K562 (cell line): ENCODE measurements around the gene LARP4B. TPM values are rescaled to one million over a fixed set of nuclear protein-coding genes. Genes with fewer than 3 reads are reported as not detected.

Experiments
- ATAC-seq: fragments of 200-7000 bp; cut with Tn5 transposase; 3 replicates; pipeline ENCODE4 v1.9.1; 2020; ENCODE audit warnings: moderate library complexity
- BruUV-seq: library from RNA; stranded (reverse); fragments of 400-500 nt; replicated peaks from 2 replicates; lab custom pipeline; 2021; lab: Mats Ljungman, UMichigan
- CTCF ChIA-PET: fragments of 300-600 bp; formaldehyde crosslinking; extraction: SDS; loops from one replicate; lab custom pipeline; 2021; ENCODE audit warnings: low intra/inter-chr PET ratio; lab: Yijun Ruan, JAX
- POLR2A ChIA-PET: fragments of 300-600, 350-650 bp; sonication (Branson Sonifier 250); formaldehyde crosslinking; extraction: SDS; loops from one replicate; lab custom pipeline; 2021; ENCODE audit warnings: antibody characterized with exemption, inconsistent platforms; lab: Yijun Ruan, JAX
- DNase-seq, 4 experiments: peaks; one replicate each; pipeline versions ENCODE4 v3.0.0 to v3.0.0-alpha.2; 2011 to 2018; ENCODE audit warnings: low spot score in 3 of 4, mixed read lengths in 3 of 4; ENCODE audit errors: extremely low read depth in 1 of 4
- FAIRE-seq: peaks from 2 replicates; lab custom pipeline; 2011; peaks lifted over from hg19 to GRCh38; lab: Jason Lieb, UNC
- H2AFZ ChIP-seq: 2 replicates; pipeline ENCODE4 v1.6.0; 2011; ENCODE audit warnings: low read depth, low read length, control low read depth, inconsistent platforms
- H3K27ac ChIP-seq: fragments of 200-600 bp; 3 replicates; pipeline ENCODE4 v1.8.0; 2011; ENCODE audit warnings: low read depth, mild to moderate bottlenecking, control low read depth, inconsistent platforms, low read length, moderate library complexity, mixed read lengths; ENCODE audit errors: extremely low read depth
- H3K27me3 ChIP-seq, 2 experiments: fragments of 300-600 bp in 1 of 2; 2 replicates in 1 of 2; 3 replicates in 1 of 2; pipeline versions ENCODE4 v1.6.0 to v1.8.0; 2011; ENCODE audit warnings: inconsistent platforms in 2 of 2, low read length in 2 of 2, mild to moderate bottlenecking in 1 of 2, mixed read lengths in 1 of 2, moderate library complexity in 1 of 2; ENCODE audit not compliant: control insufficient read depth in 2 of 2, insufficient read depth in 2 of 2
- H3K36me3 ChIP-seq: fragments of 300-600 bp; 3 replicates; pipeline ENCODE4 v1.8.0; 2011; ENCODE audit warnings: mild to moderate bottlenecking, low read length, inconsistent platforms; ENCODE audit not compliant: control insufficient read depth, insufficient read depth
- H3K4me1 ChIP-seq, 2 experiments: fragments of 200-600 bp in 1 of 2; replicated peaks in 1 of 2; 2 replicates in 1 of 2; 3 replicates in 1 of 2; pipeline versions ENCODE4 v1.5.1 to v1.8.0; 2011; ENCODE audit warnings: inconsistent platforms in 2 of 2, low read length in 2 of 2, mild to moderate bottlenecking in 1 of 2, mixed read lengths in 1 of 2, moderate library complexity in 1 of 2; ENCODE audit not compliant: control insufficient read depth in 2 of 2, insufficient read depth in 2 of 2
- H3K4me2 ChIP-seq: 2 replicates; pipeline ENCODE4 v1.6.1; 2011; ENCODE audit warnings: low read length, control low read depth, inconsistent platforms, mixed read lengths; ENCODE audit not compliant: insufficient read depth
- H3K4me3 ChIP-seq: fragments of 200-600 bp; sonication (generic), shearing (Covaris generic); 2 replicates; pipeline ENCODE4 v1.5.1; 2016; ENCODE audit warnings: control low read depth, inconsistent platforms
- H3K79me2 ChIP-seq: fragments of 200-600 bp; 3 replicates; pipeline ENCODE4 v1.8.0; 2011; ENCODE audit warnings: low read length, inconsistent platforms; ENCODE audit not compliant: control insufficient read depth, insufficient read depth
- H3K9ac ChIP-seq, 2 experiments: 2 replicates each; pipeline versions ENCODE4 v1.6.0 to v1.6.1; 2011; ENCODE audit warnings: low read depth in 2 of 2, low read length in 2 of 2, control low read depth in 1 of 2, inconsistent platforms in 1 of 2, mild to moderate bottlenecking in 1 of 2, mixed read lengths in 1 of 2; ENCODE audit not compliant: insufficient read depth in 1 of 2
- H3K9me1 ChIP-seq: one replicate; pipeline ENCODE4 v1.6.0; 2011; ENCODE audit warnings: inconsistent platforms, mild to moderate bottlenecking, low read length, moderate library complexity; ENCODE audit not compliant: control insufficient read depth, insufficient read depth
- H3K9me3 ChIP-seq: replicated peaks from 2 replicates; pipeline ENCODE4 v1.5.1; 2011; ENCODE audit warnings: low read depth, low read length, inconsistent platforms; ENCODE audit not compliant: control insufficient read depth, insufficient read depth
- H4K20me1 ChIP-seq: replicated peaks from 2 replicates; pipeline ENCODE4 v1.6.1; 2011; ENCODE audit warnings: low read length, inconsistent platforms, mixed read lengths; ENCODE audit not compliant: control insufficient read depth, insufficient read depth
- DNMT1 ChIP-seq: fragments of 450-650 bp; IDR thresholded peaks from 2 replicates; pipeline ENCODE4 v1.6.1; 2016; ENCODE audit warnings: antibody characterized with exemption, mild to moderate bottlenecking
- FIP1L1 ChIP-seq: fragments of 200-400 bp; formaldehyde crosslinking; IDR thresholded peaks from 2 replicates; pipeline ENCODE4 v1.6.1; 2018; ENCODE audit warnings: mild to moderate bottlenecking, low read depth, low read length; ENCODE audit not compliant: poor library complexity, severe bottlenecking
- MAFG ChIP-seq: fragments of 450-650 bp; conservative IDR thresholded peaks from 2 replicates; pipeline ENCODE4 v1.6.1; 2016; ENCODE audit warnings: missing genetic modification characterization, missing compliant biosample characterization
- MIER1 ChIP-seq: fragments of 450-650 bp; IDR thresholded peaks from 2 replicates; pipeline ENCODE4 v1.6.1; 2016; ENCODE audit warnings: antibody characterized with exemption, mild to moderate bottlenecking, low read depth
- NFATC3 ChIP-seq: fragments of 450-650 bp; IDR thresholded peaks from 2 replicates; pipeline ENCODE4 v1.6.1; 2017; ENCODE audit warnings: mild to moderate bottlenecking
- TAF7 ChIP-seq: fragments of 450-650 bp; IDR thresholded peaks from 2 replicates; pipeline ENCODE4 v1.6.1; 2016; ENCODE audit warnings: missing genetic modification characterization, missing compliant biosample characterization
- ZHX1 ChIP-seq: fragments of 150-350 bp; conservative IDR thresholded peaks from 2 replicates; pipeline ENCODE4 v1.6.1; 2014; ENCODE audit warnings: low read length
- WGBS: fragments of 100-300 bp; shearing (Covaris generic); methylation state at CpG from one replicate; pipeline ENCODE4 v1.1.6; 2016; ENCODE audit warnings: low coverage, mixed read lengths; ENCODE audit not compliant: insufficient coverage; ENCODE audit errors: missing lambda C conversion rate; 5-methylcytosine and 5-hydroxymethylcytosine counted together
- in situ Hi-C: fragments of 300-500 bp; cut with MboI; formaldehyde crosslinking; loops from 4 replicates; pipeline ENCODE4 v1.15.0; 2018; ENCODE audit warnings: inconsistent platforms, mixed read lengths
- intact Hi-C: fragments of 100-400 bp; cut with micrococcal nuclease; formaldehyde crosslinking; loops from 2 replicates; pipeline ENCODE4 v1.14.2; 2022
- polyA plus RNA-seq, 8 experiments: library from polyadenylated mRNA; depleted of rRNA in 4 of 8; stranded (reverse) in 5 of 8; unstranded in 3 of 8; fragments of >200 nt; fragmentation: Nextera tagmentation in 2 of 8; fragmentation: Illumina TruSeq in 1 of 8; extraction: Ambion mirVana in 2 of 8; extraction: Trizol in 1 of 8; gene quantifications; 2 replicates each; pipeline versions ENCODE4 v1.2.1 to v1.2.3, GENCODE V29; 2011 to 2014; ENCODE audit warnings: inconsistent platforms in 1 of 8, missing spikeins in 1 of 8
- total RNA-seq, 7 experiments: library from RNA; depleted of rRNA in 6 of 7; stranded (reverse); fragments of >200 nt in 6 of 7; fragmentation: Illumina TruSeq in 2 of 7; extraction: Trizol in 2 of 7; gene quantifications; 2 replicates each; pipeline versions ENCODE4 v1.2.1 to v1.2.3, GENCODE V29; 2011 to 2021; ENCODE audit warnings: low replicate concordance in 1 of 7

The LARP4B gene
- total and polyA plus RNA-seq, 9 of the 15 experiments (the other 6 are each of a cell fraction or from before 2014, with no cell fraction given): 11.8 to 130 (median 42.6) TPM

- TF ChIP-seq FIP1L1 (no peak), TAF7 (no peak), NFATC3 (no peak), DNMT1 (no peak)
Measured at GRCh38 chr10:869171-869570, 62.3 kb downstream of the LARP4B start (continued).

- H4K20me1 ChIP-seq: peaks cover 11% of the 10 kb centered on the region; the same call in 1 of the 2 replicates
- no TSS peak for BruUV-seq
- no peaks in the 10 kb centered on the region for H3K27me3 ChIP-seq
- H3K9me3 ChIP-seq: no peaks in the 10 kb centered on the region
- no peaks in the 10 kb centered on the region for H3K4me1 ChIP-seq
- in situ Hi-C loops (no loop called here), intact Hi-C loops (no loop called here)
- ChIA-PET POLR2A (no interaction called here), CTCF (no interaction called here)
- DNase-seq (no peak), ATAC-seq (no peak), FAIRE-seq (no peak)
- no peak for TF ChIP-seq MIER1
- TF ChIP-seq MAFG: no peak
- no peak for TF ChIP-seq ZHX1
- H3K9ac ChIP-seq: no peak overlapping the region
- no peaks in the 10 kb centered on the region for H3K9me1 ChIP-seq
- no peak overlapping the region for H2AFZ ChIP-seq
- H3K4me3 ChIP-seq: no peak overlapping the region
- peaks cover 66% of the 10 kb centered on the region for H3K79me2 ChIP-seq
- 88% methylated on average over 6 of the region's 6 CpGs for WGBS
- no peak overlapping the region for H3K4me2 ChIP-seq
- H3K27ac ChIP-seq: no peak overlapping the region
- peaks cover 86% of the 10 kb centered on the region for H3K36me3 ChIP-seq
Measured at GRCh38 chr10:867807-868206, 63.7 kb downstream of the LARP4B start.
